ENCODE data around the gene SDHB.

Gene SDHB

GRCh38 chr1:17053685-17054410 lies at the start of gene SDHB:
Gene SDHB, minus strand, starts transcription at chr1:17054032. Its CDS starts 13 bp downstream, at chr1:17054019.
- peak; percentile 99 for DNase-seq

GRCh38 chr1:17102232-17102631 lies 48.4 kb upstream of the SDHB start:
- DNase-seq = no peak

GRCh38 chr1:17101261-17101660 lies 47.4 kb upstream of the SDHB start:
- no peak for DNase-seq

GRCh38 chr1:17099616-17100340 lies 45.9 kb upstream of the SDHB start:
- no peak for DNase-seq

GRCh38 chr1:17098446-17099317 lies 44.9 kb upstream of the SDHB start:
- DNase-seq = peak; percentile 5 to 19

- DNase-seq = no peak
These were observed 44.0 kb upstream of the SDHB start for GRCh38 chr1:17097787-17098186.

GRCh38 chr1:17097147-17097546 lies 43.3 kb upstream of the SDHB start:
- no peak for DNase-seq

GRCh38 chr1:17096584-17096983 lies 42.8 kb upstream of the SDHB start:
- no peak for DNase-seq

GRCh38 chr1:17095141-17095540 lies 41.3 kb upstream of the SDHB start:
- no peak for DNase-seq

- DNase-seq = no peak
These were observed 40.8 kb upstream of the SDHB start for GRCh38 chr1:17094664-17095063.

- DNase-seq = no peak
These were observed 40.1 kb upstream of the SDHB start for GRCh38 chr1:17093822-17094393.

- DNase-seq = no peak
These were observed 37.4 kb upstream of the SDHB start for GRCh38 chr1:17091252-17091651.

GRCh38 chr1:17089506-17089905 lies 35.7 kb upstream of the SDHB start:
- no peak for DNase-seq

- no peak for DNase-seq
These were observed 32.9 kb upstream of the SDHB start for GRCh38 chr1:17086751-17087150.

GRCh38 chr1:17084787-17085186 lies 31.0 kb upstream of the SDHB start:
- no peak for DNase-seq

- DNase-seq = no peak
These were observed 28.9 kb upstream of the SDHB start for GRCh38 chr1:17082761-17083160.

GRCh38 chr1:17081439-17081838 lies 27.6 kb upstream of the SDHB start:
- DNase-seq = no peak

- DNase-seq = no peak
These were observed 27.0 kb upstream of the SDHB start for GRCh38 chr1:17080880-17081279.

GRCh38 chr1:17080085-17080759 lies 26.4 kb upstream of the SDHB start:
- DNase-seq = no peak

- no peak for DNase-seq
These were observed 25.4 kb upstream of the SDHB start for GRCh38 chr1:17078991-17079868.

- DNase-seq = peak in 1 of 2 donors; percentile 24
These were observed 21.8 kb upstream of the SDHB start for GRCh38 chr1:17075470-17076255.
